AG10803 (cell line): ENCODE measurements around the gene N4BP2.

Experiments used
- DNase-seq: peaks from one replicate; pipeline ENCODE4 v3.0.0; 2010; ENCODE audit warnings: low read depth
- H3K4me3 ChIP-seq: 2 replicates; pipeline ENCODE4 v1.5.1; 2011; ENCODE audit warnings: mild to moderate bottlenecking, low read length, control low read depth
- CTCF ChIP-seq: conservative IDR thresholded peaks from 2 replicates; pipeline ENCODE4 v1.5.1; 2011; ENCODE audit warnings: mild to moderate bottlenecking, low read length, control low read depth, inconsistent platforms

N4BP2 gene

GRCh38 chr4:40157436-40157835, 100.8 kb downstream of the N4BP2 start:
- TF ChIP-seq CTCF: no peak
- no peak for DNase-seq
- no peak overlapping the region for H3K4me3 ChIP-seq

- H3K4me3 ChIP-seq: no peak overlapping the region
- DNase-seq: no peak
- TF ChIP-seq CTCF: no peak
These were observed 103.6 kb downstream of the N4BP2 start for GRCh38 chr4:40160258-40160657.

- DNase-seq: no peak
- TF ChIP-seq CTCF: no peak
- H3K4me3 ChIP-seq: no peak overlapping the region
These were observed 107.8 kb downstream of the N4BP2 start for GRCh38 chr4:40164459-40164858.

GRCh38 chr4:40165916-40166315, 109.3 kb downstream of the N4BP2 start:
- no peak overlapping the region for H3K4me3 ChIP-seq

GRCh38 chr4:40168070-40168469, 111.4 kb downstream of the N4BP2 start:
- TF ChIP-seq CTCF: no peak
- H3K4me3 ChIP-seq: no peak overlapping the region
- DNase-seq: no peak

More at GRCh38 chr4:40165916-40166315, 109.3 kb downstream of the N4BP2 start:
- no peak for DNase-seq
- no peak for TF ChIP-seq CTCF

GRCh38 chr4:40170588-40170987, 113.9 kb downstream of the N4BP2 start:
- DNase-seq: no peak
- no peak for TF ChIP-seq CTCF
- H3K4me3 ChIP-seq: no peak overlapping the region

GRCh38 chr4:40173470-40173875, 116.8 kb downstream of the N4BP2 start:
- no peak overlapping the region for H3K4me3 ChIP-seq
- DNase-seq: no peak

More at GRCh38 chr4:40173470-40173875, 116.8 kb downstream of the N4BP2 start:
- TF ChIP-seq CTCF: no peak
